ENCODE results near the gene SAMD11. TPM values are rescaled to one million over a fixed set of nuclear protein-coding genes. Genes with fewer than 3 reads are reported as not detected.
A peak's percentile ranks its signal among the peaks of the same experiment; 100 is the strongest.

SAMD11 gene
- total and polyA plus RNA-seq, 2 experiments from 2014 or later = 8.2 to 40.9 TPM

DNA sequence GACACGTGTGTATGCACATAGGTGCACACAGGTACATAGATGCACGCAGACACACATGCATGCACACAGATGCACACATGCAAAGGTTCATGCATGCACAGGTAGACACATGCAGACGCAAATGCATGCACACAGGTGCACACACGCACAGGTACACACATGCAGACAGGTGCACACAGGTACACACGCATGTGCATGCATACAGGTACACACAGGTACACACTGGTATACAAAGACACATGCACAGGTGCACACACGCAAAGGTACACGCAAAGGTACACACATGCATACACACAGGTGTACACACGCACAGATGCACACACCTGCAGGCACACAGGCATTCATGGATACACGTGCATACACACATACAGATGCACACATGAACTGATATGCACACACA is 26.5 kb downstream of the SAMD11 start:
- H2AFZ ChIP-seq = no peak overlapping the region
- no peaks in the 10 kb centered on the region for H3K27me3 ChIP-seq (replicated peaks; ENCODE audit: insufficient read depth)
- H3K9me3 ChIP-seq (ENCODE audit: low read depth) = no peaks in the 10 kb centered on the region
- H3K27ac ChIP-seq = no peak overlapping the region
- DNase-seq = no peak
- H3K79me2 ChIP-seq (ENCODE audit: insufficient read depth) = no peaks in the 10 kb centered on the region
- no peaks in the 10 kb centered on the region for H3F3A ChIP-seq (ENCODE audit: insufficient read depth)
- no peak overlapping the region for H3K4me2 ChIP-seq (ENCODE audit: unreplicated experiment)
- no peaks in the 10 kb centered on the region for H3K36me3 ChIP-seq (ENCODE audit: low read depth)
- H4K20me1 ChIP-seq (ENCODE audit: insufficient read depth) = no peaks in the 10 kb centered on the region
- H3K4me1 ChIP-seq (ENCODE audit: insufficient read depth) = no peaks in the 10 kb centered on the region
- no peaks in the 10 kb centered on the region for H3K9me2 ChIP-seq (ENCODE audit: insufficient read depth)
- H3K4me3 ChIP-seq = no peak overlapping the region
- TF ChIP-seq EZH2 (IDR thresholded peaks at IDR 0.05; ENCODE audit: insufficient read depth, poor library complexity, severe bottlenecking) (no peak), EZH2phosphoT487 (IDR thresholded peaks at IDR 0.05; ENCODE audit: insufficient read depth, low read depth) (no peak)
- in situ Hi-C loops (cut with MboI) = no loop called here
- no peak overlapping the region for H3K9ac ChIP-seq
- 88 to 92% methylated on average over 9 of the region's 9 CpGs for WGBS, 2 experiments (ENCODE audit: low coverage in 1 of 2, low lambda C conversion rate in 2 of 2, missing lambda C conversion rate in 2 of 2)

GRCh38 chr1:950881-951280 is 27.2 kb downstream of the SAMD11 start:
- no peaks in the 10 kb centered on the region for H3K4me1 ChIP-seq (ENCODE audit: insufficient read depth)
- in situ Hi-C loops (cut with MboI) = no loop called here
- no peak overlapping the region for H3K27ac ChIP-seq
- TF ChIP-seq EZH2phosphoT487 (IDR thresholded peaks at IDR 0.05; ENCODE audit: insufficient read depth, low read depth) = no peak
- no peak for TF ChIP-seq EZH2 (IDR thresholded peaks at IDR 0.05; ENCODE audit: insufficient read depth, poor library complexity, severe bottlenecking)
- H4K20me1 ChIP-seq (ENCODE audit: insufficient read depth) = no peaks in the 10 kb centered on the region
- DNase-seq = no peak
- no peaks in the 10 kb centered on the region for H3K27me3 ChIP-seq (replicated peaks; ENCODE audit: insufficient read depth)
- H2AFZ ChIP-seq = no peak overlapping the region
- H3K4me3 ChIP-seq = no peak overlapping the region
- no peaks in the 10 kb centered on the region for H3K79me2 ChIP-seq (ENCODE audit: insufficient read depth)
- H3K36me3 ChIP-seq (ENCODE audit: low read depth) = no peaks in the 10 kb centered on the region; the same call in 1 of the 2 replicates
- H3K9ac ChIP-seq = no peak overlapping the region
- H3K9me3 ChIP-seq (ENCODE audit: low read depth) = no peaks in the 10 kb centered on the region
- WGBS, 2 experiments (ENCODE audit: low coverage in 1 of 2, low lambda C conversion rate in 2 of 2, missing lambda C conversion rate in 2 of 2) = 90 to 95% methylated on average over 13 to 23 of the region's 23 CpGs
- no peak overlapping the region for H3K4me2 ChIP-seq (ENCODE audit: unreplicated experiment)
- no peaks in the 10 kb centered on the region for H3K9me2 ChIP-seq (ENCODE audit: insufficient read depth)
- no peaks in the 10 kb centered on the region for H3F3A ChIP-seq (ENCODE audit: insufficient read depth)

DNA sequence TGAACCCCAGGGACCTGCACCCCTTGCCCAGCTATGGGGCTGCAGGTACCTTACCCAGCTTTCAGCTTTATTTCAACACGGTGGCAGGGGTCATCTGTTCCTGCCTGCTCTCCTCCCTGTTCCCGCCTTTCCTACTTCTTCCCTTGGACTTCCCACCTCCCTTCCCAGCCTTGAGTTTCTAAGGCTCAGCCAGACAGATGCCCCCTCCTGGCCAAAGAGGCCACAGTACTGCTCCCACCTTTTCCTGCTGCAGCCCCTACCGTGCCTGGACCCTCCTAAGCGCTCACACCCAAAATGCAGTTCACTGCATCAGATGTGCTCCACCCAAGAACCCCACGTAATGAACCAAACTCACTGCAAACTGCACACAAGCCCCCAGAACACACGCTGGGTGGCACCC is 27.6 kb downstream of the SAMD11 start:
- TF ChIP-seq EZH2phosphoT487 (IDR thresholded peaks at IDR 0.05; ENCODE audit: insufficient read depth, low read depth) (no peak), EZH2 (IDR thresholded peaks at IDR 0.05; ENCODE audit: insufficient read depth, poor library complexity, severe bottlenecking) (no peak)
- Histone ChIP-seq H4K20me1 (ENCODE audit: insufficient read depth) (no peaks in the 10 kb centered on the region), H3K27ac (no peak overlapping the region), H3K9me3 (ENCODE audit: low read depth) (no peaks in the 10 kb centered on the region), H3K36me3 (ENCODE audit: low read depth) (no peaks in the 10 kb centered on the region; the same call in 1 of the 2 replicates), H3K79me2 (ENCODE audit: insufficient read depth) (peaks cover 3% of the 10 kb centered on the region; the same call in 1 of the 2 replicates), H2AFZ (no peak overlapping the region), H3K4me2 (ENCODE audit: unreplicated experiment) (no peak overlapping the region), H3K4me1 (ENCODE audit: insufficient read depth) (no peaks in the 10 kb centered on the region), H3K9ac (no peak overlapping the region), H3K27me3 (replicated peaks; ENCODE audit: insufficient read depth) (no peaks in the 10 kb centered on the region), H3K4me3 (no peak overlapping the region), H3F3A (ENCODE audit: insufficient read depth) (no peaks in the 10 kb centered on the region), H3K9me2 (ENCODE audit: insufficient read depth) (no peaks in the 10 kb centered on the region)
- 73% methylated on average over 6 of the region's 6 CpGs for WGBS, 2 experiments (ENCODE audit: low coverage in 1 of 2, low lambda C conversion rate in 2 of 2, missing lambda C conversion rate in 2 of 2)
- in situ Hi-C loops (cut with MboI) = no loop called here
- DNase-seq = peak; percentile 49

GRCh38 chr1:952201-952600 is 28.5 kb downstream of the SAMD11 start:
- Histone ChIP-seq H3K36me3 (ENCODE audit: low read depth) (no peaks in the 10 kb centered on the region; the same call in 1 of the 2 replicates), H3K4me2 (ENCODE audit: unreplicated experiment) (no peak overlapping the region), H3K4me1 (ENCODE audit: insufficient read depth) (no peaks in the 10 kb centered on the region), H3K27ac (no peak overlapping the region), H2AFZ (no peak overlapping the region), H3K9me3 (ENCODE audit: low read depth) (no peaks in the 10 kb centered on the region), H3K4me3 (no peak overlapping the region), H3K27me3 (replicated peaks; ENCODE audit: insufficient read depth) (no peaks in the 10 kb centered on the region), H3F3A (ENCODE audit: insufficient read depth) (no peaks in the 10 kb centered on the region), H3K9me2 (ENCODE audit: insufficient read depth) (no peaks in the 10 kb centered on the region), H4K20me1 (ENCODE audit: insufficient read depth) (no peaks in the 10 kb centered on the region), H3K9ac (no peak overlapping the region), H3K79me2 (ENCODE audit: insufficient read depth) (peaks cover 12% of the 10 kb centered on the region)
- WGBS, 2 experiments (ENCODE audit: low coverage in 1 of 2, low lambda C conversion rate in 2 of 2, missing lambda C conversion rate in 2 of 2) = 94 to 95% methylated on average over 15 of the region's 15 CpGs
- in situ Hi-C loops (cut with MboI) = no loop called here
- DNase-seq = no peak
- TF ChIP-seq EZH2phosphoT487 (IDR thresholded peaks at IDR 0.05; ENCODE audit: insufficient read depth, low read depth) (no peak), EZH2 (IDR thresholded peaks at IDR 0.05; ENCODE audit: insufficient read depth, poor library complexity, severe bottlenecking) (no peak)

DNA sequence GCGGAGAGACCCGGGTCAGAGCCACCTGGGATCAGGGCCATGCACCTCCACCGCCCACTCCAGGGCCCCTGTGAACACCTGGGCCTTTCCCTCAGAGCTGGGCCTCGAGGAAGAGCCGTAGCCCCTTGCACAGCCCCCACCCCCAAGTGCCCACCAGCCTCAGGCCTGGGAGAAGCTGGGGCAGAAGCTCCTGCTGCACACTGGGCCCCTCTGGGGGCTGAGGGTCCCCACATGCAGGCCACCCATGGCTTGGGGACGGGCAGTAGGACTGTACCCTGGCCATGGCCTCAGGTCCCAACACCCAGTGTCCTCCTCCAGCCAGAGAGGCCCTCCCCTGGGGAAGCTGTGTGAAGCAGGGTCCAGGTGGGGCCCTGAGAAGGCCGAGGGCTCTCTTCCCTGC is 28.9 kb downstream of the SAMD11 start:
- Histone ChIP-seq H3K79me2 (ENCODE audit: insufficient read depth) (peaks cover 16% of the 10 kb centered on the region), H3F3A (ENCODE audit: insufficient read depth) (no peaks in the 10 kb centered on the region), H3K4me3 (no peak overlapping the region), H4K20me1 (ENCODE audit: insufficient read depth) (no peaks in the 10 kb centered on the region), H2AFZ (no peak overlapping the region), H3K36me3 (ENCODE audit: low read depth) (no peaks in the 10 kb centered on the region; the same call in 1 of the 2 replicates), H3K9me3 (ENCODE audit: low read depth) (no peaks in the 10 kb centered on the region), H3K27me3 (replicated peaks; ENCODE audit: insufficient read depth) (no peaks in the 10 kb centered on the region), H3K27ac (no peak overlapping the region), H3K4me1 (ENCODE audit: insufficient read depth) (peaks cover 3% of the 10 kb centered on the region; the same call in 1 of the 2 replicates), H3K9ac (no peak overlapping the region), H3K4me2 (ENCODE audit: unreplicated experiment) (no peak overlapping the region), H3K9me2 (ENCODE audit: insufficient read depth) (no peaks in the 10 kb centered on the region)
- TF ChIP-seq EZH2 (IDR thresholded peaks at IDR 0.05; ENCODE audit: insufficient read depth, poor library complexity, severe bottlenecking) = no peak
- DNase-seq = no peak
- in situ Hi-C loops (cut with MboI) = no loop called here
- WGBS, 2 experiments (ENCODE audit: low coverage in 1 of 2, low lambda C conversion rate in 2 of 2, missing lambda C conversion rate in 2 of 2) = 73 to 82% methylated on average over 5 to 7 of the region's 7 CpGs

All from GM23248 (cell line).